ENCODE measurements around the gene NATD1.

NATD1 gene

GRCh38 chr17:21276264-21276588, 23.0 kb upstream of the NATD1 start:
- in situ Hi-C loops (cut with HindIII; ENCODE audit: low sequenced_read_pairs), result no loop called here

GRCh38 chr17:21275579-21276263, 22.5 kb upstream of the NATD1 start:
- in situ Hi-C loops (cut with HindIII; ENCODE audit: low sequenced_read_pairs), result no loop called here

DNA sequence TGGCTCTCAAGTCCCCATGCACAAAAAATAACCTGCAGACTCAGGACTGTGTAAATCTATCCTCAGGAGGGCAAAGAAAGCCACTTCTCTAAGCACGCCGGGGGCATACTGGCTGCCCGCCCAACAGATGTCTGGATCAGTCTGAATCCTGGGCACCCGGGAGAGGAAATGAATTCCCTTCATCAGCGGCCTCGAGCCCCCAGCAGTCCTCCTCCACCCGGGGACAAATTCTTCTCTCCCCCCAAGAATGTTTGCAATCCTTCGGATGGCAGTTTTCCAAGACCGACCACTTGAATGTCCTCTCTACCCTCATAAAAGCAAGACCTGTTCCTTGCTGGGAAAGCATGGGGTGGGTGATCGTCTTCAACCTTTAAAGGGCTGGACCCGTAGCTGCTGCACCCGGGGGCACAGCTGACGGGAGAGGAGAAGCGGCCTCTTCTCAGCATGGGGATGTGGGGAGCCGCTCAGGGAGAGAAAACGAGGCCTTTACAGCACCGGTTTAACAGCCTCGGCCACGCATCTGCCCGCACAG, 21.9 kb upstream of the NATD1 start:
- in situ Hi-C loops (cut with HindIII; ENCODE audit: low sequenced_read_pairs), result no loop called here

- in situ Hi-C loops (cut with HindIII; ENCODE audit: low sequenced_read_pairs), result no loop called here
Measured at GRCh38 chr17:21272881-21273792, 19.9 kb upstream of the NATD1 start.

DNA sequence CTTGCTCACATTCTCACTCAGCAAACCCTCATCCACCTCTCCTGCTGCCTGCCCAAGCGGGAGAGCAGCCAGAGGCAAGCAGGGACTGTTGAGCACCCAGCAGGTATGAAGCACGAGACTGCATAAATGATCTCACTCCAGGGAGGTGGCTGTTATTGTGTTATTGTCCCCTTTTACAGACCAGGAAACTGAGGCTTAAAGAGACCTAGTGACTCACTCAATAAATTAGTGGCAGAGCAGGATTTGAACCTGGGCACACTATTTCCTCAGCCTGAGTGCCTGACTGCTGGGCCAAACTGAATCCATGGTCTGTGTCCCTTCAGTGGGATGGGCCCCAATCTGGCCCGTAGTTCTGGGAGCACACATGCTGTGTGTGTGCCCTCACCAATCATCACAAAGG, 19.0 kb upstream of the NATD1 start:
- in situ Hi-C loops (cut with HindIII; ENCODE audit: low sequenced_read_pairs), result no loop called here

- in situ Hi-C loops (cut with HindIII; ENCODE audit: low sequenced_read_pairs), result no loop called here
Measured at GRCh38 chr17:21271454-21272183, 18.4 kb upstream of the NATD1 start.

DNA sequence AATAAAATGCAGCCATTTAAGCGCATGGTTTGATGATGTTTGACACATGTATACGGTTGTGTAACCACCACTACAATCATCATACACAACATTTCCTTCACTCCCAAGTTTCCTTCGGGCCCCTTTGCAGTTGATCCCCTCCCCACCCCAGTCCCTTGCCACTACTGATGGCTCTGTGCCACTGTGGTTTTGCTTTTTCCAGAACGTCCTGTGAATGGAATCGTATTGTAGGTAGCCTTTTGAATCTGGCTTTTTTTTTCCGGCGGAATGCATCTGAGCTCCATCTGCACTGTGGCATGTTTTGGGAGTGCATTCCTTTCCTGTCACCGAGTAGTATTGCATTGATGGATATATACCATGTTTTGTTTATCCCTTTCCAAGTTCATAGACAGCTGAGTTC, 16.2 kb upstream of the NATD1 start:
- in situ Hi-C loops (cut with HindIII; ENCODE audit: low sequenced_read_pairs), result no loop called here

DNA sequence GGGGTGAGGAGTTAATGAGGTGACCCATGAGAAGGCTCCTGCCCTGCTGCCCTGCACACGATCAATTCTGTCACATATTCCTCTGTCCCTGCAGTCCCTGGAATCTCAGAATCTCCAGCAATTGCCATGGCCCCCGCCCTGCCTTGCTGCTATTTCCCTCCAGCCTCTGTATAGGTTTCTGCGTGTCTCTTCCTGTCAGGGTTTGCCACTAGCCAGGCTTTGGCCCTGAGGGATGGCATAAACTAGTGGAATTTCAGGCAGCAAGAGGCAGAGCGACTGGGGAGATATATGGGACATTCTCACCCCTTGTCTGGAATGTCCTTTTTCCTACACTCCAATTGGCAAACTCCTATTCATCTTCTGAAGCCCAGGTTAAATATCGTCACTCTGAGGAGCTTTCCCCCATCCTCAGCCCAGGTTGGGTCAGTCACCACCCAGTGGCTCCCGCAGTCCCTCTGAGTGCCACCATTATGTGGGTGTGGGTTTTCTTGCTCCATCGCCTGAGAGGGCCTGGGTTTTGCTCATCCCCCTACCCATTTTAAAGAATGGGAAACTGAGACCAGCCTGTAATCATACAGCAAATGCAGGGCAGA, 15.5 kb upstream of the NATD1 start:
- in situ Hi-C loops (cut with HindIII; ENCODE audit: low sequenced_read_pairs), result no loop called here

GRCh38 chr17:21263376-21263775, 10.2 kb upstream of the NATD1 start:
- in situ Hi-C loops (cut with HindIII; ENCODE audit: low sequenced_read_pairs), result no loop called here

DNA sequence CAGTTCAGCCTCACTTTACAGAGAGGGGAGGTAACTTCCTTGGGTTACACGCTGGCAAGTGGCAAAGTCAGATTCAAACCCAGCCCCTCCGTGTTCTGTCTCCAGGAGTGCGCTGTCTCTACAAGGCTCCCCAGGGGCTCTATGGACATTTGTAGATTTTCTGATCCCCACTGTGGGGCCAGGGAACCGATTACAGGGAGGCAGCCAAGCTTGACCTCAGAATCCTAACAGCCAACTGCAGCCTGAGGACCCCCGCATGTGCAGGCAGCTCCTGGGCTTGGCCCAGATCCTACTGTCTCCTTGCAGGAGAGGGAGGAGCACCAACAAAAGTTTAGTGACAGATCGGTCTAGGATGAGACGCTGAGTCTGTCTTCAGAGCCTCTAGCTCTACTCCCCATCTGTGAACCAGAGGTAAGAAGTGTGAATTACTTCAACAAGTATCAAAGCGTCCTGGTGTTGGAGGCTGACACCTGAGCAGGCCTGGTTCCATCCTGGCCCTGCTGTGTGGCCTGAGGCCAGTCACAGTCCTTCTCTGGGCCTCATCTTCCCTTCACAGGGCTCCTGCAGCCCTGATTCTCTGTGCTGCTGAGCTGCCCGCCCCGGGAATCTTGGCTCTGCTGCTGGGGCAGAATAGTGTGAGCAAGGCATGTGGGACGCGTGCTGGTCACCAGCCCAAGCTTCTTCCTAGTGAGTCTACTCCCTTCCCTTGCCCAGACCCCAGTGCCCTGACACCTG, 9.2 kb upstream of the NATD1 start:
- in situ Hi-C loops (cut with HindIII; ENCODE audit: low sequenced_read_pairs), result no loop called here

DNA sequence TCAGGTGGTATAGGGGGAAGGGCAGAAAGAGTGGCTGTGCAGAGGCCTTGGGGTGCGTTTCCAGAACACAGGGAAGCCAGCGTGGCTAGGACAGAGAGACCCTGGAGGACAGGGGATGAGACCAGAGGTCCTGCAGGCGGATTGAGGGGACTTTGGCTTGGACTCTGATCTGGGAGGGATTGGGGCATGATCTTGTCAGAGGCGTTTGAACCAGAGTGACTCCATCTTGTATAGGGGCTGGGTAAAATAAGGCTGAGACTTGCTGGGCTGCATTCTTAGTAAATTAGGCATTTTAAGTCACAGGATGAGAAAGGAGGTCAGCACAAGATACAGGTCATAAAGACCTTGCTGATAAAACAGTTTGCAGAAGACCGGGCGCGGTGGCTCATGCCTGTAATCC, 5.4 kb upstream of the NATD1 start:
- in situ Hi-C loops (cut with HindIII; ENCODE audit: low sequenced_read_pairs), result no loop called here

- in situ Hi-C loops (cut with HindIII; ENCODE audit: low sequenced_read_pairs), result no loop called here
Measured at GRCh38 chr17:21253646-21254441, 634 bp upstream of the NATD1 start.

GRCh38 chr17:21252289-21252795, 868 bp downstream of the NATD1 start:
- in situ Hi-C loops (cut with HindIII; ENCODE audit: low sequenced_read_pairs), result no loop called here

DNA sequence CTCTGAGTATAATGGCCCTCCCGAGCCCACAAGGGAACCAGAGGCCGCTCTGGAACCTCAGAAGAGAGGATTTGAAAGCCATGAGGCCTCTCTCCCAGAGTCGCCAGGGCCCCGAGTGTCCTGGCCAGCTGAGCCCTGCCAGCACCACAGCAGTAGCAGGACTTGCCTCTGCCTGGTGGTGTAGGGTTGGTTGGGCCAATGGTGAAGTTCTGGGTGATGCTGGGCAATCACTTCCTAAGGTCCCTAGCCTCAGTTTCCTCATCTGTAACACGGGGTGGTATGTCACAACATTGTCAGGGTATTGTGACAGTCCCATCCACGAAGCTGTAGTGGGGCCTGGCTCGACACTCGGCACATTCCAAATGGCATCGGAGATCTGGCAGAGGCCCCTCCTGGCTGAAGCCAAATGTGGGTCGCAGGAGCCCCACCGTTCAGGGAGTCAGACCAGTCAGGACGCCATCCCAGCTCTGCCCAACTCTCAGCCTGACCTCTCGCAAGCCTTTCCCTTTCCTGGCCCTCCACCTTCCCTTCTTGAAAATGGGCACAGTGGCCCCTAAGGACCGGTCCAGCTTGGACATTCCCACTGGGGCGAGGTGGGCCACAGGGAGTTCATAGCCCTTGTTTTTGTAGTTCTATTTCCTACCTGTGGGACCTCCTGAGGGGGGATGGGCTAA, 1.7 kb downstream of the NATD1 start:
- in situ Hi-C loops (cut with HindIII; ENCODE audit: low sequenced_read_pairs), result no loop called here

- in situ Hi-C loops (cut with HindIII; ENCODE audit: low sequenced_read_pairs), result no loop called here
Measured at GRCh38 chr17:21250854-21251253, 2.4 kb downstream of the NATD1 start.

- in situ Hi-C loops (cut with HindIII; ENCODE audit: low sequenced_read_pairs), result loop anchor here (5.0 kb wide), 1 partner anchor 48 kb away; no protein-coding TSS in a partner anchor
Measured at GRCh38 chr17:21249920-21250703, 3.1 kb downstream of the NATD1 start.

GRCh38 chr17:21249086-21249795, 4.0 kb downstream of the NATD1 start:
- in situ Hi-C loops (cut with HindIII; ENCODE audit: low sequenced_read_pairs), result loop anchor here (5.0 kb wide), 1 partner anchor 47 kb away; no protein-coding TSS in a partner anchor

All from endothelial cell of hepatic sinusoid (primary cell).